GM18861 (cell line): ENCODE data around the gene BANP.
"Not testable (repeated sequence)": the region's sequence is repeated elsewhere in the genome, so short reads cannot be mapped to it uniquely, and the experiment has no call there.

Source experiments
- ATAC-seq: cut with Tn5 transposase; IDR thresholded peaks from one replicate; pipeline ENCODE4 v1.9.1; 2021; ENCODE audit not compliant: unreplicated experiment

The BANP gene

GRCh38 chr16:88044121-88044581 lies 92.9 kb downstream of the BANP start:
- peak; percentile 54 for ATAC-seq

GRCh38 chr16:88045361-88045760 lies 94.1 kb downstream of the BANP start:
- not testable (repeated sequence) for ATAC-seq

DNA sequence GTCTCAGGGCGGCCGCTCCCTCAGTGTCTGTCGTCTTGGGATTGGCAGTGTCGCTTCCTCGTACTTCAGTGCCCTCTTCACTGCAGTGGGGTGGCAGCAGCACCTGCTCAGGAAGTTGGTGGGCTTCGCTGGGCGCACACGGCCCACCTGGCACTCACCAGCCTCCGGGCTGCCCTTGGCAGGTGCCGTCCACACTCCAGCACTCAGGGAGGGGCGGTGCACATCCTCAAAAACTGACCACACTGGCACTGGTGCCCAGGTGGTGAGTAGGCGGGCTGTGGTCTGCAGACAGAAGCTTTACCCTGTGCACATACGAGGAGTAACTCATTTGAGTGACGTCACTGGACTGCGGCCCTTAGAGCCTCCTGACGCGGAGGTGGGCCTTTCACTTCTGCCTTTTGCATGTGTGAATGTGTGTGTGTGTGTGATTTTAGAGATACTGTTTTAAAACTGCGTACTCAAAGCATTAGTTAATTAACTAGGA lies 94.6 kb downstream of the BANP start:
- peak; percentile 62 for ATAC-seq

- no peak for ATAC-seq
Observed at GRCh38 chr16:88047462-88047861, 96.2 kb downstream of the BANP start.

- no peak for ATAC-seq
Observed at GRCh38 chr16:88048985-88049384, 97.8 kb downstream of the BANP start.

- no peak for ATAC-seq
Observed at GRCh38 chr16:88049561-88050545, 98.6 kb downstream of the BANP start.

DNA sequence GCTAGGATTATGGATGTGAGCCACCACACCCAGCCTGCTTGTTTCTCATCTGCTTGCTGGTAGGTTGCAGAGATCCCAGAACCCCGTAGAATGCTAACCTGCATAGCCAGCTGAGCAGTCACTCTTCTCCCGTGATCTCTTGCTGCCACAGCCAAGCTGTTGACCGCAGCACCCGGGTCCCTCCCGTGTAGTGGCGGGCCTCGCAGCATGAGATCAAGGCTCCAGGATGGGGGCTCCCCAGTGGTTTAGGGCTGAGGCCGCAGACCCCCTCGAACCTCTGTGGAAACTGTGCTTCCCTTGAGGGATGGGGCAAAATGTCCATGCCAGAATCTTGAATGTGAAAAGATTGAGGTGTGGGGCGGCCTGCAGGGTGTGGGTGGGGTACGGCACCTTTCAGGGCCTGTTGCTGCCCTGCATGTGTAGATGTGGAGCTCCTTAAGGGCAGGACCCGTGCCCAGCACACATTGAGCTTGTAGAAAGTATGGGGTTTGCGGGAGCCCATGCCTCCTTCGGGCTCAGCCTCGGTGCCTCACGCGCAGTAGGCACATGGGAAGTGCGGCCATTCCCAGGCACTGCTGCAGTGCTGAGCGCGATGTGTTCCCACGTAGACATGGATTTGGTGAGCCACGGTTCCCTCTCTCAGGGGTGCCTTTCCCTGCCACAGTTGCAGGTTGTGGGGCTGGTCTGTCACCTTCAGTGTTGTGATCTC lies 99.9 kb downstream of the BANP start:
- ATAC-seq = no peak

- ATAC-seq = no peak
Observed at GRCh38 chr16:88052661-88053060, 101.4 kb downstream of the BANP start.

GRCh38 chr16:88053479-88053878 lies 102.2 kb downstream of the BANP start:
- not testable (repeated sequence) for ATAC-seq

GRCh38 chr16:88055356-88055755 lies 104.1 kb downstream of the BANP start:
- ATAC-seq = no peak

- no peak for ATAC-seq
Observed at GRCh38 chr16:88056212-88056611, 105.0 kb downstream of the BANP start.

DNA sequence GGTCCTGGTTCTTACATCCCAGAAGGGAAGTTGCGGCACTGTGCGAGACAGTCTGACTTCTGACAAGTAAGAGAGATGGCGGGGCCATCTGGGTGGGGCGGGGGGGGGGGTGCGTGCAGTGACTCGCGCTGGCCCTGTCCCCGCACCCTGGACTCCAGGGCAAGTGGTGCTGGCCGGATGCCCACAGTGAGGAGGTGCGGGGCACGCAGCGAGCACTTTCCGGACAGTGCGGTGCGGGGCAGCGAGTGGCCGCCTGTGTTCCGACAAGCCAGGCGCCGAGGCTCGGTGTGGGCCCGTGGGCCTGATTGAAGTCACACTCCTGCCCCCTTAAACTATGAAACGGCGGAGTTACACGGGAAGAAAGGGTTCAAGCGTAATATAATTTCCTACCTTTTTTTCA lies 106.4 kb downstream of the BANP start:
- no peak for ATAC-seq

DNA sequence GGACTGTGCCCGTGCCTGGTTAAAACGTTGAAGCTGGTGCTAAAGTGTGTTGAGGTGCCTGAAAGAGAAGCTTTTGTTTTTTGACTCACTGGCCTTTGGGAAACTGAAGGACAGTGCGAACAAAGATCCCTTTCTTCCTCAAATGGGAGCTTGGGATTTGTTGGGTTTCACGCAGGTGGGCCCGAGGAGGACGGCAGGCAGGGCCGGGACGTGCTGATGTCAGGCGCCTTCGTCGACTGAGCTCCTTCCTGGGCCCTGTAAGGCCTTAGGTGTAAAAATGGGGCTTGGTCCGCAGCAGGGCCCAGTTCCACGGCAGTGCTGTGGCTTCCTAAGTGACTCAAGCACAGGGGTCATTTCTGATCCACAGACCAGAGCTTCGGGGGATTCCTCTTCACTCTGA lies 106.9 kb downstream of the BANP start:
- no peak for ATAC-seq

GRCh38 chr16:88058817-88059216 lies 107.6 kb downstream of the BANP start:
- no peak for ATAC-seq

GRCh38 chr16:88059701-88060386 lies 108.6 kb downstream of the BANP start:
- no peak for ATAC-seq

- no peak for ATAC-seq
Observed at GRCh38 chr16:88060524-88061219, 109.4 kb downstream of the BANP start.

DNA sequence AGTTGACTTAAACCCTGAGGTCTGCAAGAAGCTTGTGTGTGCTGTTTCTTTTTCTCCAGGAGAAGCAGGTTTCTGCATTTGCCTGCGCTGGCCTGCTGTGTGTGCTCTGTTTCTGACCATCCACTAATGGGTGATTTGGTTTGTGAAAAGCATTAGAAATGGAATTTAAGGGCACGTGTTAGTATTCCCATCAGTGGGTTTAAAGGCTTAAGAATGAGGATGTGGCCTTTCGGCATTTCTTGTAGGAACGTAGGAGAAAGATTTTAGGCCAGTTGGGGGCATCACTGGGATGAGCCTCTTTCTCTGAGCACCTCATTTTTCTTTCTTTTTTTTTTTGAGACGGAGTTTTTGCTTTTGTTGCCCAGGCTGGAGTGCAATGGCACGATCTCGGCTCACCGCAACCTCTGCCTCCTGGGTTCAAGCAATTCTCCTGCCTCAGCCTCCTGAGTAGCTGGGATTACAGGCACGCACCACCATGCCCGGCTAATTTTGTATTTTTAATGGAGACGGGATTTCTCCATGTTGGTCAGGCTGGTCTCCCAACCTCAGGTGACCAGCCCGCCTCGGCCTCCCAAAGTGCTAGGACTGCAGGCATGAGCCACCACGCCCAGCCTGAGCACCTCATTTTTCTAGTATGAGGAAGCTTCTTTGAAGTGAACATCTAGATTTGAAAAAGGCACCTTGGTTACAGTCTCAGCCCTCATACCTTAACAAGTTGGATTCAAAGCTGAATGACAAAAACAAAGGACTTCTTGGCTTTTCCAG lies 110.3 kb downstream of the BANP start:
- ATAC-seq = no peak

- no peak for ATAC-seq
Observed at GRCh38 chr16:88062341-88063210, 111.3 kb downstream of the BANP start.

- ATAC-seq = no peak
Observed at GRCh38 chr16:88063211-88063773, 112.1 kb downstream of the BANP start.
